Suprapubic skin (tissue), 4 donors: ENCODE results near the gene PDC. TPM values are rescaled to one million over a fixed set of nuclear protein-coding genes. Genes with fewer than 3 reads are reported as not detected.

Experiments
- DNase-seq, 2 donors: peaks; one replicate each; pipeline ENCODE4 v3.0.0-alpha.2; 2019; ENCODE audit warnings: low spot score in 2 of 2
- H3K27ac ChIP-seq: fragments of 200-600 bp; sonication (generic); one replicate; pipeline ENCODE4 v1.5.1; 2019
- H3K27me3 ChIP-seq: fragments of 200-600 bp; sonication (generic); one replicate; pipeline ENCODE4 v1.5.1; 2019
- H3K36me3 ChIP-seq: fragments of 200-600 bp; sonication (generic); one replicate; pipeline ENCODE4 v1.5.1; 2019
- H3K4me1 ChIP-seq: fragments of 200-600 bp; sonication (generic); one replicate; pipeline ENCODE4 v1.5.1; 2019
- H3K4me3 ChIP-seq: fragments of 200-600 bp; sonication (generic); one replicate; pipeline ENCODE4 v1.5.1; 2019; ENCODE audit warnings: mild to moderate bottlenecking
- H3K9me3 ChIP-seq: fragments of 200-600 bp; sonication (generic); one replicate; pipeline ENCODE4 v1.5.1; 2019
- EP300 ChIP-seq: sonication (generic); formaldehyde crosslinking; IDR thresholded peaks from one replicate; pipeline ENCODE4 v1.6.1; 2017; ENCODE audit warnings: antibody characterized with exemption
- POLR2A ChIP-seq, 2 donors: fragments of 450-650 bp; IDR thresholded peaks; one replicate each; pipeline ENCODE4 v1.6.1; 2017; ENCODE audit warnings: antibody characterized with exemption in 2 of 2, mild to moderate bottlenecking in 2 of 2, moderate library complexity in 2 of 2
- POLR2AphosphoS5 ChIP-seq, 3 donors: sonication (generic); formaldehyde crosslinking; IDR thresholded peaks; one replicate each; pipeline ENCODE4 v1.6.1; 2017; ENCODE audit warnings: antibody characterized with exemption in 3 of 3
- WGBS: methylation state at CpG from one replicate; pipeline ENCODE4 v1.1.5; 2018; 5-methylcytosine and 5-hydroxymethylcytosine counted together
- total RNA-seq, 4 donors: library from RNA; depleted of rRNA; stranded (reverse); fragments of >200 nt; gene quantifications; one replicate each; pipeline ENCODE4 v1.1.0, GENCODE V29; 2016
- TF ChIP-seq, protein P1 (sequence below), 2 donors: fragments of 200-600 bp in 1 of 2; fragments of 450-650 bp in 1 of 2; sonication (generic) in 1 of 2; IDR thresholded peaks; one replicate each; pipeline ENCODE4 v1.5.1; 2016 to 2019; ENCODE audit warnings: antibody characterized with exemption in 2 of 2, mild to moderate bottlenecking in 1 of 2, moderate library complexity in 1 of 2

Gene PDC
- total RNA-seq, 4 donors from 2014 or later: not detected

DNA sequence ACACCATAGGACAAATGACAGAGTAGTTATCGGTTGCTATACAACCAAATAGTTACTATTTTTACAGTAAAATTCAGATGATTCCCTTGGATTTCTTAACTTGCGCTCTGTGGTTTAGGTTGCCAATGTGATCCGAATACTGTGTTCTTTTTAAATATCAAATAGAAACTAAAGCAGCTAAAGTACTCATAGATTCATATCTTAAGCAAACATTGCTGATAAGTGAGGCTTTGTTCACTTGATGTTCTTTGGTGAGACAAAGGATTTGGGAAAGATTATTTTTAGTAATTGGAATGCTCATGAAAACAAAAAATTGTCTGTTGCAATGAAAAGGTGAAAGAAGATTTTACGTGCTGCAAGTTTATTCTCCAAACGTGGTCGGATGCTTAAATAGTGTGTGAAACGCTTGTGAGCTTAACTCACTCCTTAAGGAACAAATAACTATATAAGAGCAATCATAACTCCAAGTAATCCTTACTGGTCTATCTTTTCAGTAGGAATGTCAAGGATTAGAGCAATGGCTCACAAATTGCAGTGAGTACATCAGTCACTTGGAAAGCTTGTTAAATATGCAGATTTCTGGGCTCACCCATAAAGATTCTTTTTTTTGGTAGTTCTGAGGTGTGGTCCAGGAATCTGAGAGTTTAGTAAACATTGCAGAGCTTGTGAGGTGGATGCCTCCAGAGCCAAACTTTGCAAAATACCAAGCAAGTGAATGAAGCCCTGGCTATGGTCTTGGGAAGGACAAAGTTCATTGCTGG, 31.8 kb upstream of the PDC start:
- H3K4me1 ChIP-seq: no peaks in the 10 kb centered on the region
- H3K9me3 ChIP-seq: no peaks in the 10 kb centered on the region
- no peak for DNase-seq
- no peaks in the 10 kb centered on the region for H3K36me3 ChIP-seq
- TF ChIP-seq POLR2A (IDR thresholded peaks at IDR 0.05) (no peak), POLR2AphosphoS5 (IDR thresholded peaks at IDR 0.05) (no peak), EP300 (no peak)
- TF ChIP-seq, protein P1, sequence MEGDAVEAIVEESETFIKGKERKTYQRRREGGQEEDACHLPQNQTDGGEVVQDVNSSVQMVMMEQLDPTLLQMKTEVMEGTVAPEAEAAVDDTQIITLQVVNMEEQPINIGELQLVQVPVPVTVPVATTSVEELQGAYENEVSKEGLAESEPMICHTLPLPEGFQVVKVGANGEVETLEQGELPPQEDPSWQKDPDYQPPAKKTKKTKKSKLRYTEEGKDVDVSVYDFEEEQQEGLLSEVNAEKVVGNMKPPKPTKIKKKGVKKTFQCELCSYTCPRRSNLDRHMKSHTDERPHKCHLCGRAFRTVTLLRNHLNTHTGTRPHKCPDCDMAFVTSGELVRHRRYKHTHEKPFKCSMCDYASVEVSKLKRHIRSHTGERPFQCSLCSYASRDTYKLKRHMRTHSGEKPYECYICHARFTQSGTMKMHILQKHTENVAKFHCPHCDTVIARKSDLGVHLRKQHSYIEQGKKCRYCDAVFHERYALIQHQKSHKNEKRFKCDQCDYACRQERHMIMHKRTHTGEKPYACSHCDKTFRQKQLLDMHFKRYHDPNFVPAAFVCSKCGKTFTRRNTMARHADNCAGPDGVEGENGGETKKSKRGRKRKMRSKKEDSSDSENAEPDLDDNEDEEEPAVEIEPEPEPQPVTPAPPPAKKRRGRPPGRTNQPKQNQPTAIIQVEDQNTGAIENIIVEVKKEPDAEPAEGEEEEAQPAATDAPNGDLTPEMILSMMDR (IDR thresholded peaks at IDR 0.05): no peak
- whole genome bisulfite sequencing: 87% methylated on average over 7 of the region's 7 CpGs
- H3K27ac ChIP-seq: no peak overlapping the region
- H3K27me3 ChIP-seq: no peaks in the 10 kb centered on the region
- H3K4me3 ChIP-seq: no peak overlapping the region

DNA sequence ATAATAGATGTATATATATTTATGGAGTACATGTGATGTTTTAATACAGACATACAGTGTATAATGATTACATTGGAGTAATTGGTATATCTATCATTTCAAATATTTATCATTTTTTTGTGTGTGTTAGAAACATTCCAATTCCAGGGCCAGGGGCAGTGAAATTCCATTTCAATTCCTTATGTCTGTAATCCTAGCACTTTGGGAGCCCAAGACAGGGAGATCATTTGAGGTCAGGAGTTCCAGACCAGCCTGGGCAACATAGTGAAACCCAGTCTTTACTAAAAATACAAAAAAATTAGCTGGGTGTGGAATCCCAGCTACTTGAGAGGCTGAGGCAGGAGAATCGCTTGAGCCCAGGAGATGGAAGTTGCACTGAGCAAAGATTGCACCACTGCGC, 30.4 kb upstream of the PDC start:
- H3K36me3 ChIP-seq: no peaks in the 10 kb centered on the region
- no peaks in the 10 kb centered on the region for H3K4me1 ChIP-seq
- WGBS: 95% methylated on average over 2 of the region's 2 CpGs
- no peaks in the 10 kb centered on the region for H3K9me3 ChIP-seq
- no peak for DNase-seq
- H3K4me3 ChIP-seq: no peak overlapping the region
- TF ChIP-seq EP300: no peak
- TF ChIP-seq, protein P1 (IDR thresholded peaks at IDR 0.05): no peak
- no peak overlapping the region for H3K27ac ChIP-seq
- H3K27me3 ChIP-seq: no peaks in the 10 kb centered on the region

DNA sequence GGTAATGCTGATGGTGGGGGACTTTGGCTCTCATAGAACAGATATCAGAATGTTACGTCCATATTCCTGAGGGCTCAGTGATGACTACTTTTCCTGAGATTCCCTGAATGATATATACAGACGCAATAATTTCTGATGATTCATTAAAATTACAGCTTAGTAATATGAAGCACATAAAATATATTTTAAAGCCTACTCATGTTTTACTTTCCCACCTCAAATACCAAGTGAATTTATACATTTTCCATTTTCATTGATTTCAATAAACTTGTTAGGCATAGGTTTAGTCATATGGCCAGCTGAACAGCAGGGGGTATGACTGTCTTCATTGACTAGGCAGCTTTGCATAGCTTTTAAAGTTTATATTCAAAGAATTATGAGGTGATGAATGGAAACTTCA, 26.2 kb upstream of the PDC start:
- TF ChIP-seq EP300: no peak
- no peak for TF ChIP-seq POLR2A (IDR thresholded peaks at IDR 0.05)
- TF ChIP-seq, protein P1 (IDR thresholded peaks at IDR 0.05): no peak
- no peak for TF ChIP-seq POLR2AphosphoS5 (IDR thresholded peaks at IDR 0.05)
- H3K4me1 ChIP-seq: no peaks in the 10 kb centered on the region
- no peak overlapping the region for H3K4me3 ChIP-seq
- 89% methylated on average over 2 of the region's 2 CpGs for WGBS
- no peaks in the 10 kb centered on the region for H3K9me3 ChIP-seq
- H3K27ac ChIP-seq: no peak overlapping the region
- H3K36me3 ChIP-seq: no peaks in the 10 kb centered on the region
- H3K27me3 ChIP-seq: no peaks in the 10 kb centered on the region
- no peak for DNase-seq

DNA sequence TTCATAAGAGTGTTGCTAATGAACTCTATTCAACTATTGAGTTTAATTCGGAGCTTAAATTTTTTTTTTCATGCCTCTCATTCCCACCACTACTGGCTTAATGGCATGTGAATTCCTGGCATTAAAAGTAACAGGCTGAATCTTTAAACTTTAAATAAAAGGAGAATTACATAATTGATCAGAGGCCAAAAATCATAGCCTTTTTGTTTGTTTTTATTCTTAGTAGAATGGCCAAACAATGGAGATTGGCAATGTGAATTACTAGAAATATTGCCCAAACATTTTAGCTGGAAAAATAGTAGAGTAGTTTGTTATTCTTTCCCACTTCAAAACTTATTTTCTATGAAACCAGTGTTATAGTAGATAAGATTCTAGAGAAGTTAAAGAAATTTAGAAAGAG, 25.1 kb upstream of the PDC start:
- WGBS: 78% methylated on average over 1 of the region's 1 CpG
- H3K9me3 ChIP-seq: no peaks in the 10 kb centered on the region
- no peaks in the 10 kb centered on the region for H3K27me3 ChIP-seq
- H3K4me1 ChIP-seq: no peaks in the 10 kb centered on the region
- TF ChIP-seq, protein P1 (IDR thresholded peaks at IDR 0.05): no peak
- no peak for TF ChIP-seq POLR2A (IDR thresholded peaks at IDR 0.05)
- no peak for TF ChIP-seq EP300
- TF ChIP-seq POLR2AphosphoS5 (IDR thresholded peaks at IDR 0.05): no peak
- no peak overlapping the region for H3K4me3 ChIP-seq
- H3K27ac ChIP-seq: no peak overlapping the region
- H3K36me3 ChIP-seq: no peaks in the 10 kb centered on the region
- no peak for DNase-seq

DNA sequence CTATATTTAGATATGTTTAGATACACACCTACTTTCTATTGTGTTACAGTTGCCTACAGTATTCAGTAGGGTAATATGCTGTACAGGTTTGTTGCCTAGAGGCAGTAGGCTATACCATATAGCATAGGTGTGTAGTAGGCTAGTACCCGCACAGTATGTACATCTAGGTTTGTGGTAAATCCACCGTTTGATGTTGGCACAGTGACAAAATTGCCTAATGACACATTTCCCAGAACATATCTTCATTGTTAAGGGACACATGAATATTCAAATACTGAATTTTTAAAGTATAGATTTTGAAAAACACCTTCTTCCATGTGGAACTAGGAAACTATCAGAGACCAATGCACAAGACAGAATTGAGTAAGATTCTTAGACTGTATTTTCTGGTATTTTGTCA, 22.6 kb upstream of the PDC start:
- H3K4me1 ChIP-seq: no peaks in the 10 kb centered on the region
- H3K27me3 ChIP-seq: no peaks in the 10 kb centered on the region
- no peak overlapping the region for H3K27ac ChIP-seq
- WGBS: 40% methylated on average over 2 of the region's 2 CpGs
- no peak overlapping the region for H3K4me3 ChIP-seq
- no peak for DNase-seq
- H3K36me3 ChIP-seq: no peaks in the 10 kb centered on the region
- no peaks in the 10 kb centered on the region for H3K9me3 ChIP-seq
- TF ChIP-seq, protein P1 (IDR thresholded peaks at IDR 0.05): no peak
- TF ChIP-seq POLR2AphosphoS5 (IDR thresholded peaks at IDR 0.05): no peak
- no peak for TF ChIP-seq POLR2A (IDR thresholded peaks at IDR 0.05)
- no peak for TF ChIP-seq EP300
